H1 (cell line): Measurements from ENCODE around the gene ENKUR. TPM values are rescaled to one million over a fixed set of nuclear protein-coding genes. Genes with fewer than 3 reads are reported as not detected.

Experiments used
- CTCF ChIA-PET: fragments of 300-600 bp; sonication (Branson Sonifier 250); formaldehyde crosslinking; loops from one replicate; lab custom pipeline; 2021; ENCODE audit not compliant: partially characterized antibody; lab: Charles Lee
- POLR2A ChIA-PET: fragments of 300-600 bp; sonication (Branson Sonifier 250); formaldehyde crosslinking; loops from one replicate; lab custom pipeline; 2021; ENCODE audit warnings: inconsistent platforms; ENCODE audit not compliant: partially characterized antibody; lab: Charles Lee
- DNase-seq, 2 experiments: peaks; one replicate each; pipeline versions ENCODE4 v3.0.0 to v3.0.0-alpha.2; 2010 to 2022; ENCODE audit warnings: low spot score in 2 of 2, low read depth in 1 of 2, mixed read lengths in 1 of 2
- FAIRE-seq: peaks from 2 replicates; lab custom pipeline; 2011; peaks lifted over from hg19 to GRCh38; lab: Jason Lieb, UNC
- H2AFZ ChIP-seq: 2 replicates; pipeline ENCODE4 v1.8.1; 2012; ENCODE audit warnings: low read length, inconsistent platforms
- H2AK5ac ChIP-seq: 2 replicates; pipeline ENCODE4 v1.6.1; 2013; ENCODE audit warnings: low read depth, low read length
- H2BK120ac ChIP-seq: replicated peaks from 2 replicates; pipeline ENCODE3; 2013; ENCODE audit warnings: low read depth, low read length, inconsistent platforms
- H2BK12ac ChIP-seq: 2 replicates; pipeline ENCODE4 v1.6.1; 2013; ENCODE audit warnings: low read depth, low read length
- H2BK15ac ChIP-seq: 2 replicates; pipeline ENCODE4 v1.6.1; 2013; ENCODE audit warnings: low read length
- H2BK20ac ChIP-seq: 2 replicates; pipeline ENCODE4 v1.6.1; 2013; ENCODE audit warnings: low read length
- H2BK5ac ChIP-seq: 2 replicates; pipeline ENCODE4 v1.6.1; 2013; ENCODE audit warnings: low read depth, low read length
- H3K14ac ChIP-seq: 2 replicates; pipeline ENCODE4 v1.6.1; 2013; ENCODE audit warnings: inconsistent platforms; ENCODE audit not compliant: insufficient read length
- H3K18ac ChIP-seq: 2 replicates; pipeline ENCODE4 v1.6.1; 2013; ENCODE audit warnings: low read length; ENCODE audit errors: extremely low read depth
- H3K23ac ChIP-seq: 2 replicates; pipeline ENCODE4 v1.6.1; 2013; ENCODE audit warnings: inconsistent platforms; ENCODE audit not compliant: insufficient read length
- H3K23me2 ChIP-seq: 2 replicates; pipeline ENCODE4 v1.6.1; 2013; ENCODE audit warnings: low read depth, low read length
- H3K27ac ChIP-seq: 2 replicates; pipeline ENCODE4 v1.6.1; 2011; ENCODE audit warnings: low read depth, low read length, inconsistent platforms
- H3K27me3 ChIP-seq, 4 experiments: replicated peaks in 1 of 4; 1 replicate in 1 of 4; 2 replicates in 3 of 4; pipeline versions ENCODE4 v1.6.1 to v1.8.1; 2011 to 2013; ENCODE audit warnings: low read length in 3 of 4, mild to moderate bottlenecking in 3 of 4, inconsistent platforms in 2 of 4, mixed read lengths in 2 of 4, moderate library complexity in 1 of 4; ENCODE audit not compliant: control insufficient read depth in 3 of 4, insufficient read depth in 3 of 4; ENCODE audit errors: extremely low read depth in 1 of 4
- H3K36me3 ChIP-seq, 4 experiments: 2 replicates each; pipeline versions ENCODE4 v1.6.1 to v1.8.1; 2011 to 2013; ENCODE audit warnings: mild to moderate bottlenecking in 4 of 4, low read length in 3 of 4, moderate library complexity in 2 of 4, control low read depth in 1 of 4, inconsistent platforms in 1 of 4; ENCODE audit not compliant: insufficient read depth in 4 of 4, control insufficient read depth in 2 of 4
- H3K4ac ChIP-seq: replicated peaks from 2 replicates; pipeline ENCODE3; 2013; ENCODE audit warnings: low read length, low read depth, mixed read lengths, inconsistent platforms; ENCODE audit not compliant: insufficient read length
- H3K4me1 ChIP-seq, 4 experiments: replicated peaks in 1 of 4; 1 replicate in 1 of 4; 2 replicates in 3 of 4; pipeline versions ENCODE4 v1.6.1 to v1.8.1; 2011 to 2013; ENCODE audit warnings: low read length in 3 of 4, inconsistent platforms in 2 of 4, mixed read lengths in 1 of 4; ENCODE audit not compliant: insufficient read depth in 4 of 4, control insufficient read depth in 3 of 4
- H3K4me2 ChIP-seq, 2 experiments: 2 replicates each; pipeline versions ENCODE4 v1.6.1 to v1.8.1; 2011 to 2013; ENCODE audit warnings: low read depth in 2 of 2, low read length in 2 of 2, control low read depth in 1 of 2, inconsistent platforms in 1 of 2, mild to moderate bottlenecking in 1 of 2; ENCODE audit not compliant: insufficient read depth in 1 of 2
- H3K4me3 ChIP-seq, 4 experiments: fragments of 200-600, 300-600 bp in 1 of 4; sonication (generic), shearing (Covaris generic), sonication (Bioruptor Twin) in 1 of 4; 2 replicates each; pipeline versions ENCODE4 v1.5.1 to v1.8.1; 2011 to 2016; ENCODE audit warnings: low read length in 4 of 4, low read depth in 3 of 4, control low read depth in 2 of 4, inconsistent platforms in 2 of 4, mild to moderate bottlenecking in 2 of 4, mixed read lengths in 1 of 4, moderate library complexity in 1 of 4; ENCODE audit not compliant: insufficient read depth in 2 of 4; ENCODE audit errors: extremely low read depth in 1 of 4
- H3K56ac ChIP-seq: replicated peaks from 2 replicates; pipeline ENCODE3; 2013; ENCODE audit warnings: low read depth, mild to moderate bottlenecking, mixed read lengths, low read length, inconsistent platforms; ENCODE audit not compliant: insufficient read length
- H3K79me1 ChIP-seq: 2 replicates; pipeline ENCODE4 v1.6.1; 2013; ENCODE audit warnings: low read depth, low read length, control low read depth
- H3K79me2 ChIP-seq, 2 experiments: 2 replicates each; pipeline versions ENCODE4 v1.6.1 to v1.8.1; 2012 to 2013; ENCODE audit warnings: low read length in 2 of 2, mild to moderate bottlenecking in 2 of 2, inconsistent platforms in 1 of 2; ENCODE audit not compliant: insufficient read depth in 2 of 2, control insufficient read depth in 1 of 2
- H3K9ac ChIP-seq, 4 experiments: replicated peaks in 1 of 4; 1 replicate in 1 of 4; 2 replicates in 3 of 4; pipeline versions ENCODE4 v1.6.1 to v1.8.1; 2011 to 2013; ENCODE audit warnings: low read depth in 3 of 4, low read length in 3 of 4, control low read depth in 2 of 4, mild to moderate bottlenecking in 2 of 4, moderate library complexity in 2 of 4, inconsistent platforms in 1 of 4; ENCODE audit errors: extremely low read depth in 1 of 4
- H3K9me3 ChIP-seq, 2 experiments: 2 replicates each; pipeline versions ENCODE4 v1.6.1 to v1.8.1; 2012 to 2013; ENCODE audit warnings: mild to moderate bottlenecking in 2 of 2, moderate library complexity in 2 of 2, control low read depth in 1 of 2, inconsistent platforms in 1 of 2, low read depth in 1 of 2, low read length in 1 of 2, mixed read lengths in 1 of 2; ENCODE audit not compliant: insufficient read depth in 2 of 2
- H4K20me1 ChIP-seq, 2 experiments: replicated peaks in 1 of 2; 2 replicates each; pipeline versions ENCODE3 to v1.8.1; 2011 to 2013; ENCODE audit warnings: inconsistent platforms in 2 of 2, low read length in 2 of 2, mild to moderate bottlenecking in 1 of 2; ENCODE audit not compliant: insufficient read depth in 2 of 2, control insufficient read depth in 1 of 2
- H4K5ac ChIP-seq: 2 replicates; pipeline ENCODE4 v1.6.1; 2013; ENCODE audit warnings: low read length, low read depth, mixed read lengths, inconsistent platforms; ENCODE audit not compliant: insufficient read length
- H4K8ac ChIP-seq: 2 replicates; pipeline ENCODE4 v1.8.0; 2013; ENCODE audit warnings: mild to moderate bottlenecking, moderate library complexity, low read length, inconsistent platforms; ENCODE audit not compliant: insufficient read depth; ENCODE audit errors: extremely low read depth
- H4K91ac ChIP-seq: replicated peaks from 2 replicates; pipeline ENCODE3; 2013; ENCODE audit warnings: low read length, mixed read lengths, inconsistent platforms; ENCODE audit not compliant: insufficient read length
- FOSL1 ChIP-seq: IDR thresholded peaks from 2 replicates; pipeline ENCODE4 v1.6.1; 2011; ENCODE audit warnings: mild to moderate bottlenecking, low read depth, low read length, moderate library complexity; ENCODE audit not compliant: insufficient read depth
- POLR2AphosphoS5 ChIP-seq: IDR thresholded peaks from 2 replicates; pipeline ENCODE4 v1.6.1; 2011; ENCODE audit warnings: low read depth, low read length
- SP4 ChIP-seq: IDR thresholded peaks from 2 replicates; pipeline ENCODE4 v1.6.1; 2012; ENCODE audit warnings: low read length, inconsistent platforms
- ZNF274 ChIP-seq: IDR thresholded peaks from 2 replicates; pipeline ENCODE4 v1.7.0; 2012; ENCODE audit warnings: low read length, borderline replicate concordance; ENCODE audit errors: extremely low read depth
- WGBS, 2 experiments: shearing (Covaris generic) in 1 of 2; methylation state at CpG; one replicate each; pipeline versions ENCODE4 v1.1.6 to v1.1.7; 2013 to 2015; ENCODE audit warnings: low lambda C conversion rate in 2 of 2, mixed read lengths in 2 of 2, inconsistent platforms in 1 of 2, low coverage in 1 of 2, missing lambda C conversion rate in 1 of 2; ENCODE audit not compliant: insufficient replicate concordance in 2 of 2, insufficient coverage in 1 of 2, insufficient read length in 1 of 2; ENCODE audit errors: extremely low coverage in 1 of 2, missing lambda C conversion rate in 1 of 2; 5-methylcytosine and 5-hydroxymethylcytosine counted together
- polyA plus RNA-seq, 7 experiments: library from polyadenylated mRNA; depleted of rRNA in 3 of 7; stranded (reverse) in 5 of 7; unstranded in 2 of 7; fragments of >200 nt in 5 of 7; fragments of 200-250 nt in 2 of 7; gene quantifications; 1 replicate in 5 of 7; 2 replicates in 1 of 7; 4 replicates in 1 of 7; pipeline versions ENCODE4 v1.2.1 to v1.2.3, GENCODE V29; 2011 to 2013; ENCODE audit warnings: missing spikeins in 2 of 7, mixed read lengths in 2 of 7
- total RNA-seq: library from RNA; stranded (reverse); fragmentation: NEBNext Ultra II Directional; extraction: Animal tissue kit (Norgen Biotek cat#: 25700); gene quantifications from 2 replicates; pipeline ENCODE4 v1.2.1, GENCODE V29; 2021

ENKUR gene
- total and polyA plus RNA-seq, 2 of the 8 experiments (the other 6 are each of a cell fraction or from before 2014, with no cell fraction given): not detected

DNA sequence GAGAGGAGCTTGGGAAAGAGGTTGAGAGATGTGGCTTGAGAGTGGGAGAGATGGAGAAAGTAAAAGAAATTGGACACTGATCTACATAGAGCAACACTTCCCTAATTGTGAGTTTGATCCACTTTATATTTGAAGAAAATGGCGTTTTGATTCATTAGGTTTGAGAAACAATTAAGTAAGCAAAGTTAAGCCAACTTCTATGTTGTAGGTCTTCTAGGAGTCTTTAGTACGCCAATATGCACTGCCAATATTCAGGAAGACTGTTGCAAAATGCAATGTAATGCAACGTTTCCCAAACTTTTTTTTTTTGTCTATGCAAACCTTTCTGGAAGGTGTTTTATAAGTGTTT lies 56.6 kb downstream of the ENKUR start:
- FAIRE-seq: no peak
- Histone ChIP-seq H3K23ac (no peak overlapping the region), H2BK12ac (no peak overlapping the region), H2BK120ac (no peak overlapping the region), H2BK5ac (no peak overlapping the region), H3K9ac (no peak overlapping the region), H4K8ac (no peak overlapping the region), H3K9me3 (no peaks in the 10 kb centered on the region), H3K56ac (no peak overlapping the region), H3K4me1 (peaks cover 0 to 6% (median 3%) of the 10 kb centered on the region in 4 experiments; a peak in 2 of 7 replicates), H4K5ac (no peak overlapping the region), H3K79me1 (no peaks in the 10 kb centered on the region), H3K18ac (no peak overlapping the region)
- 89% methylated on average over 3 of the region's 3 CpGs; no CpG with 5 or more reads in 1 of the 2 experiments for WGBS, 2 experiments
- no peak for TF ChIP-seq FOSL1
- no peak for TF ChIP-seq ZNF274
- no peak for TF ChIP-seq POLR2AphosphoS5
- no peak for TF ChIP-seq SP4
- TF ChIP-seq, all 59 proteins: peak for 0
- Histone ChIP-seq H3K4ac (no peak overlapping the region), H3K23me2 (no peaks in the 10 kb centered on the region), H3K27me3 (no peaks in the 10 kb centered on the region), H3K36me3 (no peaks in the 10 kb centered on the region), H3K27ac (no peak overlapping the region), H2AK5ac (no peak overlapping the region), H4K91ac (no peak overlapping the region), H3K14ac (no peak overlapping the region), H4K20me1 (no peaks in the 10 kb centered on the region), H3K4me3 (no peak overlapping the region), H2BK15ac (no peak overlapping the region), H2AFZ (no peak overlapping the region), H3K79me2 (no peaks in the 10 kb centered on the region), H2BK20ac (no peak overlapping the region), H3K4me2 (no peak overlapping the region)
- ChIA-PET CTCF (interaction anchor here (1.4 kb wide), 1 partner anchor 316 kb away, joined by 3 read pairs; no protein-coding TSS in a partner anchor), POLR2A (interaction anchor here (0.9 kb wide), 1 partner anchor 14 kb away, joined by 4 read pairs; no protein-coding TSS in a partner anchor)
- DNase-seq: no peak
